SK-N-SH (cell line): ENCODE measurements around the gene SRGN. TPM values are rescaled to one million over a fixed set of nuclear protein-coding genes. Genes with fewer than 3 reads are reported as not detected.

ENCODE experiments used
- CTCF ChIA-PET: fragments of 300-600, 350-600 bp; formaldehyde crosslinking; extraction: SDS; loops from one replicate; lab custom pipeline; 2021; lab: Yijun Ruan, JAX
- POLR2A ChIA-PET: fragments of 350-600 bp; sonication (Branson Sonifier 250); formaldehyde crosslinking; extraction: SDS; loops from one replicate; lab custom pipeline; 2020; ENCODE audit warnings: antibody characterized with exemption, inconsistent platforms; lab: Yijun Ruan, JAX
- DNase-seq: peaks from one replicate; pipeline ENCODE4 v3.0.0; 2012
- H2AFZ ChIP-seq: fragments of 200-600 bp; sonication (generic); 2 replicates; pipeline ENCODE4 v1.8.1; 2016; ENCODE audit warnings: antibody characterized with exemption, mild to moderate bottlenecking, low read depth
- H3F3A ChIP-seq: fragments of 200-600 bp; sonication (generic); replicated peaks from 2 replicates; pipeline ENCODE3; 2016; ENCODE audit warnings: antibody characterized with exemption, mild to moderate bottlenecking; ENCODE audit not compliant: insufficient read depth
- H3K27ac ChIP-seq, 2 experiments: fragments of 200-500 bp in 1 of 2; fragments of 200-600 bp in 1 of 2; sonication (Bioruptor generic) in 1 of 2; sonication (generic), shearing (Covaris generic) in 1 of 2; 2 replicates each; pipeline versions ENCODE4 v1.5.1 to v1.6.1; 2014 to 2016; ENCODE audit warnings: low read depth in 2 of 2, inconsistent platforms in 1 of 2, low read length in 1 of 2, mild to moderate bottlenecking in 1 of 2, mixed read lengths in 1 of 2
- H3K27me3 ChIP-seq: fragments of 200-600 bp; sonication (generic), shearing (Covaris generic); 2 replicates; pipeline ENCODE4 v1.6.1; 2016; ENCODE audit warnings: mixed run types; ENCODE audit not compliant: insufficient read depth
- H3K36me3 ChIP-seq, 2 experiments: fragments of 200-500 bp in 1 of 2; fragments of 200-600 bp in 1 of 2; sonication (Bioruptor generic) in 1 of 2; sonication (generic) in 1 of 2; replicated peaks in 1 of 2; 2 replicates each; pipeline versions ENCODE3 to v1.5.1; 2014 to 2016; ENCODE audit warnings: low read length in 1 of 2, mild to moderate bottlenecking in 1 of 2; ENCODE audit not compliant: insufficient read depth in 2 of 2, control insufficient read depth in 1 of 2
- H3K4me1 ChIP-seq, 2 experiments: fragments of 200-500 bp in 1 of 2; fragments of 200-600 bp in 1 of 2; sonication (Bioruptor generic) in 1 of 2; sonication (generic), shearing (Covaris generic) in 1 of 2; 2 replicates each; pipeline versions ENCODE4 v1.5.1 to v1.6.1; 2014 to 2016; ENCODE audit warnings: low read depth in 1 of 2, low read length in 1 of 2, mixed run types in 1 of 2; ENCODE audit not compliant: insufficient read depth in 2 of 2, control insufficient read depth in 1 of 2
- H3K4me2 ChIP-seq: fragments of 200-600 bp; sonication (generic), shearing (Covaris generic); 2 replicates; pipeline ENCODE4 v1.6.1; 2017; ENCODE audit warnings: mixed run types
- H3K4me3 ChIP-seq, 2 experiments: fragments of 200-500 bp in 1 of 2; fragments of 200-600 bp in 1 of 2; sonication (Bioruptor generic) in 1 of 2; sonication (generic), shearing (Covaris generic) in 1 of 2; 2 replicates each; pipeline versions ENCODE4 v1.5.1 to v1.8.1; 2014 to 2016; ENCODE audit warnings: low read depth in 2 of 2, inconsistent platforms in 1 of 2, low read length in 1 of 2, mild to moderate bottlenecking in 1 of 2, mixed read lengths in 1 of 2, moderate library complexity in 1 of 2
- H3K79me2 ChIP-seq: fragments of 200-600 bp; sonication (generic); 2 replicates; pipeline ENCODE4 v1.8.1; 2017; ENCODE audit warnings: mild to moderate bottlenecking; ENCODE audit not compliant: insufficient read depth
- H3K9ac ChIP-seq: fragments of 200-600 bp; sonication (generic); 2 replicates; pipeline ENCODE4 v1.6.1; 2017; ENCODE audit warnings: mixed run types
- H3K9me2 ChIP-seq: fragments of 200-600 bp; sonication (generic); 2 replicates; pipeline ENCODE4 v1.6.1; 2017; ENCODE audit warnings: mixed run types
- H3K9me3 ChIP-seq: fragments of 200-600 bp; sonication (generic); 2 replicates; pipeline ENCODE4 v1.6.1; 2017; ENCODE audit warnings: mixed run types, mild to moderate bottlenecking, moderate library complexity
- H4K20me1 ChIP-seq: fragments of 200-600 bp; sonication (generic); 2 replicates; pipeline ENCODE4 v1.6.1; 2017; ENCODE audit warnings: mild to moderate bottlenecking, mixed run types; ENCODE audit not compliant: insufficient read depth
- EP300 ChIP-seq, 2 experiments: IDR thresholded peaks; 2 replicates each; pipeline versions ENCODE4 v1.4.0 to v1.6.1; 2012; ENCODE audit warnings: borderline replicate concordance in 1 of 2, low read depth in 1 of 2, low read length in 1 of 2
- FOSL2 ChIP-seq: IDR thresholded peaks from 2 replicates; pipeline ENCODE4 v1.4.0; 2012; ENCODE audit warnings: low read depth, mild to moderate bottlenecking, moderate library complexity, borderline replicate concordance
- FOXJ3 ChIP-seq: sonication (generic); formaldehyde crosslinking; IDR thresholded peaks from 2 replicates; pipeline ENCODE4 v1.5.1; 2020; ENCODE audit warnings: mild to moderate bottlenecking, missing genetic modification reagents
- NFIC ChIP-seq: IDR thresholded peaks from 2 replicates; pipeline ENCODE4 v1.4.0; 2012; ENCODE audit warnings: borderline replicate concordance
- POLR2AphosphoS5 ChIP-seq: IDR thresholded peaks from 2 replicates; pipeline ENCODE4 v1.6.1; 2012; ENCODE audit warnings: low read depth, low read length
- RCOR1 ChIP-seq: fragments of 150-350 bp; IDR thresholded peaks from 2 replicates; pipeline ENCODE4 v1.6.1; 2017; ENCODE audit warnings: antibody characterized with exemption, low read length
- RFX5 ChIP-seq: IDR thresholded peaks from 2 replicates; pipeline ENCODE4 v1.6.1; 2012; ENCODE audit warnings: mild to moderate bottlenecking, improper control_type of control experiment, low read length
- SMC3 ChIP-seq: IDR thresholded peaks from 2 replicates; pipeline ENCODE4 v1.6.1; 2012; ENCODE audit warnings: low read depth, low read length, improper control_type of control experiment
- TEAD4 ChIP-seq: IDR thresholded peaks from 2 replicates; pipeline ENCODE4 v1.4.0; 2012; ENCODE audit warnings: mild to moderate bottlenecking, borderline replicate concordance; ENCODE audit not compliant: insufficient read depth
- WGBS: methylation state at CpG from one replicate; pipeline ENCODE4 v1.1.6; 2017; ENCODE audit warnings: low lambda C conversion rate; 5-methylcytosine and 5-hydroxymethylcytosine counted together
- polyA plus RNA-seq, 3 experiments: library from polyadenylated mRNA; depleted of rRNA; stranded (reverse); fragments of >200 nt; gene quantifications; 2 replicates each; pipeline ENCODE4 v1.2.3, GENCODE V29; 2012
- TF ChIP-seq, protein P1 (sequence below): fragments of 200-600 bp; sonication (generic); IDR thresholded peaks from 2 replicates; pipeline ENCODE4 v1.6.1; 2017; ENCODE audit warnings: antibody characterized with exemption, mild to moderate bottlenecking, moderate library complexity
- TF ChIP-seq, protein P2 (sequence below): IDR thresholded peaks from 2 replicates; pipeline ENCODE4 v1.6.1; 2012; ENCODE audit warnings: mild to moderate bottlenecking, low read depth, low read length, moderate library complexity
- TF ChIP-seq, protein P3 (sequence below): IDR thresholded peaks from 2 replicates; pipeline ENCODE4 v1.4.0; 2012; ENCODE audit warnings: low read depth, borderline replicate concordance

Gene SRGN
- polyA plus RNA-seq, 1 of the 3 experiments (the other 2 are of a cell fraction) = 0.10 TPM

DNA sequence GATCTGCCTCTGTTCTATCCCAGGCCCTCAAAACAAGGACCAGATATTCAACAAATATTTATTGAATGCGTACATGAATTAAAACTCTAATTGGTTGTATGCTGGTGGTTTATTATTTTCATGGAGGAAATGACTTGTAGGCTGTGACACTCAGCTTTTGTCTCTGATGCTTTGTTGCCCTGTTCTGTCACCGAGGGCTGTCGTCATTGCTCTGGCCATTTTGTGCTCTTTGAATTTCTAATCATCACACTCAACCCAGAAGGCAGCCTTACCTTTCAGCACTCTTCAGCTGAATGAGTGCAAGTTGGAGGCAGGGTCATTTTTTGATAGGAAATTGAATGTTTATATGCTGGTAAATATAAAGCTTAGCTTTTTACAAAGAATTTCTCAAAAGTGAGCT lies 14.5 kb downstream of the SRGN start:
- ChIA-PET CTCF (interaction anchor here (1.0 kb wide), 1 partner anchor 98 kb away, joined by 3 read pairs; no protein-coding TSS in a partner anchor), POLR2A (interaction anchor here (0.6 kb wide), 1 partner anchor 1205 kb away, joined by 5 read pairs; no protein-coding TSS in a partner anchor)
- no peak for TF ChIP-seq RCOR1
- no peak for TF ChIP-seq SMC3
- TF ChIP-seq POLR2AphosphoS5 = no peak
- TF ChIP-seq TEAD4 = no peak
- TF ChIP-seq, protein P1, sequence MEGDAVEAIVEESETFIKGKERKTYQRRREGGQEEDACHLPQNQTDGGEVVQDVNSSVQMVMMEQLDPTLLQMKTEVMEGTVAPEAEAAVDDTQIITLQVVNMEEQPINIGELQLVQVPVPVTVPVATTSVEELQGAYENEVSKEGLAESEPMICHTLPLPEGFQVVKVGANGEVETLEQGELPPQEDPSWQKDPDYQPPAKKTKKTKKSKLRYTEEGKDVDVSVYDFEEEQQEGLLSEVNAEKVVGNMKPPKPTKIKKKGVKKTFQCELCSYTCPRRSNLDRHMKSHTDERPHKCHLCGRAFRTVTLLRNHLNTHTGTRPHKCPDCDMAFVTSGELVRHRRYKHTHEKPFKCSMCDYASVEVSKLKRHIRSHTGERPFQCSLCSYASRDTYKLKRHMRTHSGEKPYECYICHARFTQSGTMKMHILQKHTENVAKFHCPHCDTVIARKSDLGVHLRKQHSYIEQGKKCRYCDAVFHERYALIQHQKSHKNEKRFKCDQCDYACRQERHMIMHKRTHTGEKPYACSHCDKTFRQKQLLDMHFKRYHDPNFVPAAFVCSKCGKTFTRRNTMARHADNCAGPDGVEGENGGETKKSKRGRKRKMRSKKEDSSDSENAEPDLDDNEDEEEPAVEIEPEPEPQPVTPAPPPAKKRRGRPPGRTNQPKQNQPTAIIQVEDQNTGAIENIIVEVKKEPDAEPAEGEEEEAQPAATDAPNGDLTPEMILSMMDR = no peak
- TF ChIP-seq, protein P2, sequence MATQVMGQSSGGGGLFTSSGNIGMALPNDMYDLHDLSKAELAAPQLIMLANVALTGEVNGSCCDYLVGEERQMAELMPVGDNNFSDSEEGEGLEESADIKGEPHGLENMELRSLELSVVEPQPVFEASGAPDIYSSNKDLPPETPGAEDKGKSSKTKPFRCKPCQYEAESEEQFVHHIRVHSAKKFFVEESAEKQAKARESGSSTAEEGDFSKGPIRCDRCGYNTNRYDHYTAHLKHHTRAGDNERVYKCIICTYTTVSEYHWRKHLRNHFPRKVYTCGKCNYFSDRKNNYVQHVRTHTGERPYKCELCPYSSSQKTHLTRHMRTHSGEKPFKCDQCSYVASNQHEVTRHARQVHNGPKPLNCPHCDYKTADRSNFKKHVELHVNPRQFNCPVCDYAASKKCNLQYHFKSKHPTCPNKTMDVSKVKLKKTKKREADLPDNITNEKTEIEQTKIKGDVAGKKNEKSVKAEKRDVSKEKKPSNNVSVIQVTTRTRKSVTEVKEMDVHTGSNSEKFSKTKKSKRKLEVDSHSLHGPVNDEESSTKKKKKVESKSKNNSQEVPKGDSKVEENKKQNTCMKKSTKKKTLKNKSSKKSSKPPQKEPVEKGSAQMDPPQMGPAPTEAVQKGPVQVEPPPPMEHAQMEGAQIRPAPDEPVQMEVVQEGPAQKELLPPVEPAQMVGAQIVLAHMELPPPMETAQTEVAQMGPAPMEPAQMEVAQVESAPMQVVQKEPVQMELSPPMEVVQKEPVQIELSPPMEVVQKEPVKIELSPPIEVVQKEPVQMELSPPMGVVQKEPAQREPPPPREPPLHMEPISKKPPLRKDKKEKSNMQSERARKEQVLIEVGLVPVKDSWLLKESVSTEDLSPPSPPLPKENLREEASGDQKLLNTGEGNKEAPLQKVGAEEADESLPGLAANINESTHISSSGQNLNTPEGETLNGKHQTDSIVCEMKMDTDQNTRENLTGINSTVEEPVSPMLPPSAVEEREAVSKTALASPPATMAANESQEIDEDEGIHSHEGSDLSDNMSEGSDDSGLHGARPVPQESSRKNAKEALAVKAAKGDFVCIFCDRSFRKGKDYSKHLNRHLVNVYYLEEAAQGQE = no peak
- TF ChIP-seq FOSL2 = no peak
- no peak for TF ChIP-seq FOXJ3 (CRISPR knock-in tag)
- no peak for TF ChIP-seq NFIC
- TF ChIP-seq RFX5 = no peak
- TF ChIP-seq, protein P3, sequence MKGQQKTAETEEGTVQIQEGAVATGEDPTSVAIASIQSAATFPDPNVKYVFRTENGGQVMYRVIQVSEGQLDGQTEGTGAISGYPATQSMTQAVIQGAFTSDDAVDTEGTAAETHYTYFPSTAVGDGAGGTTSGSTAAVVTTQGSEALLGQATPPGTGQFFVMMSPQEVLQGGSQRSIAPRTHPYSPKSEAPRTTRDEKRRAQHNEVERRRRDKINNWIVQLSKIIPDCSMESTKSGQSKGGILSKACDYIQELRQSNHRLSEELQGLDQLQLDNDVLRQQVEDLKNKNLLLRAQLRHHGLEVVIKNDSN = no peak
- no peak for TF ChIP-seq EP300 (IDR thresholded peaks at IDR 0.05; ENCODE audit: borderline replicate concordance in 1 of 2, low read depth in 1 of 2, low read length in 1 of 2)
- Histone ChIP-seq H3K4me3 (no peak overlapping the region), H3K9me2 (no peaks in the 10 kb centered on the region), H3K36me3 (no peaks in the 10 kb centered on the region), H2AFZ (no peak overlapping the region), H3F3A (no peaks in the 10 kb centered on the region), H4K20me1 (no peaks in the 10 kb centered on the region), H3K9me3 (no peaks in the 10 kb centered on the region), H3K27me3 (no peaks in the 10 kb centered on the region), H3K79me2 (no peaks in the 10 kb centered on the region), H3K9ac (no peak overlapping the region), H3K4me1 (no peaks in the 10 kb centered on the region), H3K4me2 (no peak overlapping the region), H3K27ac (no peak overlapping the region)
- WGBS = 93% methylated on average over 3 of the region's 3 CpGs
- DNase-seq = no peak
